Measurements from ENCODE around the gene LAPTM5.
A peak's percentile ranks its signal among the peaks of the same experiment; 100 is the strongest.

LAPTM5 gene

DNA sequence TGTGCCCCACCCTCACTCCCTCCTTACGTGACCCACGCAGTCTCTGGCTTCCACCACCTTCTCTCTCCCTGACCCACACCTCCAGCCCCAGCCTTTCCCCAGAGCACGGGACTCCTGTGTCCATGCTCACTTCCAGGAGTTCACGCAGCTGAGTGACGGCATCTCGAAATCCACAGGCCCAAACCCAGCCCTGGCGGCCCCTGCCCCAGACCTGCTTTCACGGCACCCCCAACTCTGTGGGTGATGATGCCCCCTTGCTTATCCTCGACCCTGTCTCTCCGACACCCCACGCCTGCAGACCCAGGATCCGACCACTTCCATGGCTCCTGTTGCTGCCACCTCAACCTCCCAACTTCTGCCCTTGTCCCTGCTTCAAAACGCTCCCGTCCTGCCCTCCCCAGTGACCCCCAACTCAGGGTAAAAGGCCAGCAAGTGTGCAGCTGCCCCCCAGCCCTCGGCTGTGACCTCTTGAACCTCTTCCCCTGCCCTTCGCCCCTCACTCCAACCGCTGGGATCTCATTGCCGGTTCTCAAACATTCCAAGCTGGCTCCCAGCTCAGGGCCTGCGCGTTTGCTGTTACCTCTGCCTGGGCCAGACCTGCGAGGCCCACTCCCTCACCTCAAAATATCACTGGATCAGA lies 30.4 kb upstream of the LAPTM5 start:
- DNase-seq (ENCODE audit: extremely low read depth in 1 of 2, low read depth in 1 of 2) = no peak

DNA sequence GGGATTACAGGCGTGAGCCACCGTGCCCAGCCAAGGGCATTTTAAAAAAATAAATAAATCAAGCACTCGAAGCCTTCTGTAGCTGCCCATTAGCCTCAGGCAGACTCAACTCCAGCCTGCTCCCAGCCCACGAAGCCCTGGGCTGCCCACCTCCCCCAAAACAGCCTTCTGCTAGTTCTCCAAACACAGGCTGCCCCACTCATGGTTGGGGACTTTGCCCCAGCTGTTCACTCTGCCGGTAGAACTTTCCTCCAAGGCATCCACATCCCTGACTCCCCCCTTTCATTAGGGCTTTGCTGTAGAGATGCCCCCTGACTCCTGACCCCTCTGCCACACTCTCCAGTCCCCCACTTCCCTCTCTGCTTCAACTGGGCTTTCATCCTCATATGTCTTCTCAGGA lies 29.7 kb upstream of the LAPTM5 start:
- no peak for DNase-seq (ENCODE audit: extremely low read depth in 1 of 2, low read depth in 1 of 2)

DNA sequence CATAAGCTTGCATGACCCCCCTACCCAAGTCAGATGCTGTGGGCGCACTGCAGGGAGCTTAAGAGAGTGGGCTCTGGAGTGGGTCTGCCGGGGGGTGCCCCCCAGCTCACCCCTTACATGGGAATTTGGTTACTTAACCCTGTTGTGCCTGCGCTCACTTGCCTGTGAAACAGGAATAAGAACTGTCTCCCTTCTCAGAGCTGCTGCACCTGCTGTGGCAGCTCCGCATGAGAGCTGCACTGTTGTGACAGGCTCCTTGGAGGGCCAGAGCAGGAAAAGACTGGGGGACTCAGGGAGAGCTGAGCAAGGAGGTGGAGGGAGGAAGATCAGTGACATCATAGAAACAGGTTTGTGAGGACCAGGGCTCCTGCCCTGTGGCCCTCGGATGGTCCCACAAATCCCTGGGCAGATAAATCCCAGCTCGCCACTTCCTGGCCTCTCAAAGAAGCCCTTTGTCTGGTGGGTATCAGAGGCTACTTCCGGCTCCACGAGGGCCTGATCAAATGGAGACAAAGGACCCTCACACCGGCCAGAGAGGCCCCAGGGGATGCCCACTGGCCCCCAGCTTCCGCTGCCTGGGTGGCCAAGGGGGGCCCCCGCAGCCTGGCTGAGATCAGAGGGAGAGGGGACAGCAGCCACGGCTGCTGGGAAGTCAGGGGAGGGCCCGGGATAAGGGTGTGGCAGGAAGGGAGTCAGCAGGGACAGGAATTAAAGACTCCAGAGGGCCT lies 28.9 kb upstream of the LAPTM5 start:
- DNase-seq (ENCODE audit: extremely low read depth in 1 of 2, low read depth in 1 of 2) = no peak

DNA sequence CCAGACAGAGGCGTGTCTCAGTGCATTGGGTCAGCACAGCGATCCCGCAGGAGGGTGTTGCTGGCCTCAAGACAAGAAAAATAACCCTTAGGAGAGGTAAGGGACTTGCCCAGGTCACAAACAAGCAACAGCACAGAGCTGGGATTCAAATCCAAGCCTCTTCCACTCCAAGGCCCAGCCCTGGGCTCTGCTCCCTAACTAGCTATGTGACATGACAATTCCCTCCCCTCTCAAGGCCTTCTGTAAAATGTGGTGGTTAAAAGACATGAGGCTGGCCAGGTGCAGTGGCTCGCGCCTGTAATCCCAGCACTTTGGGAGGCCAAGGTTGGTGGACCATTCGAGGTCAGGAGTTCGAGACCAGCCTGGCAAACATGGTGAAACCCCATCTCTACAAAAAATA lies 28.1 kb upstream of the LAPTM5 start:
- DNase-seq (ENCODE audit: extremely low read depth in 1 of 2, low read depth in 1 of 2) = no peak

GRCh38 chr1:30785181-30785580 lies 27.6 kb upstream of the LAPTM5 start:
- no peak for DNase-seq (ENCODE audit: extremely low read depth in 1 of 2, low read depth in 1 of 2)

DNA sequence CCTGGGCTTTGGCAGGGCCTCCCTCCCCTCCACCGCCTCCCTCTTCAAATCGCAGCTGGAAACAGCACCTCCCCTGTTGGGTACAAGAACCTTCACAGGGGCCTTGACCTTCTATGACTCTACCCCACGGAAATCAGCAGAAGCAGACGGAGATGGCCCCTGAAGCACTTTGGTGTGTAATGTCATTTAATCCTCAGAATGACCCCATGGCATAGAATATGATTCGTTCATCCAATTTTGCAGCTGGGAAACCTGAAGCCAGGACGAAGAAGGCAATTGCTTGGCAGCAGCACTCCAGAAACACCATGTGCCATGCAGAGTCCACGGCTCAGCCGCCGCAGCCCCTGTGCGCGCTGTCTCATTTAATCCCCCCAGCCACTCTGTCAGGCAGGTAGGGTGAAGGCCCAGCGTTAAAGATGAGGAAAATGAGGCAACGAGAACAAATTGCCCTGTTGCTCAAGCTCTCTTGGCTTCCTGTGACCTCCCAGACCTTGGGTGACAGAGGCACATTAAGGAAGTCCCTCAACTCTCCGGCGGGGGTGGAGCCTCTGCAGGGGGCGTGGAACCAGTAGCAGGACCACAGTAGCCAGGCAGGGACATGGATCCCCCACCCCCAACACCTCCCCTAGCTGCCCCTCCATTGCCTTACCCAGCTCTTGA lies 25.8 kb upstream of the LAPTM5 start:
- no peak for DNase-seq (ENCODE audit: extremely low read depth in 1 of 2, low read depth in 1 of 2)

DNA sequence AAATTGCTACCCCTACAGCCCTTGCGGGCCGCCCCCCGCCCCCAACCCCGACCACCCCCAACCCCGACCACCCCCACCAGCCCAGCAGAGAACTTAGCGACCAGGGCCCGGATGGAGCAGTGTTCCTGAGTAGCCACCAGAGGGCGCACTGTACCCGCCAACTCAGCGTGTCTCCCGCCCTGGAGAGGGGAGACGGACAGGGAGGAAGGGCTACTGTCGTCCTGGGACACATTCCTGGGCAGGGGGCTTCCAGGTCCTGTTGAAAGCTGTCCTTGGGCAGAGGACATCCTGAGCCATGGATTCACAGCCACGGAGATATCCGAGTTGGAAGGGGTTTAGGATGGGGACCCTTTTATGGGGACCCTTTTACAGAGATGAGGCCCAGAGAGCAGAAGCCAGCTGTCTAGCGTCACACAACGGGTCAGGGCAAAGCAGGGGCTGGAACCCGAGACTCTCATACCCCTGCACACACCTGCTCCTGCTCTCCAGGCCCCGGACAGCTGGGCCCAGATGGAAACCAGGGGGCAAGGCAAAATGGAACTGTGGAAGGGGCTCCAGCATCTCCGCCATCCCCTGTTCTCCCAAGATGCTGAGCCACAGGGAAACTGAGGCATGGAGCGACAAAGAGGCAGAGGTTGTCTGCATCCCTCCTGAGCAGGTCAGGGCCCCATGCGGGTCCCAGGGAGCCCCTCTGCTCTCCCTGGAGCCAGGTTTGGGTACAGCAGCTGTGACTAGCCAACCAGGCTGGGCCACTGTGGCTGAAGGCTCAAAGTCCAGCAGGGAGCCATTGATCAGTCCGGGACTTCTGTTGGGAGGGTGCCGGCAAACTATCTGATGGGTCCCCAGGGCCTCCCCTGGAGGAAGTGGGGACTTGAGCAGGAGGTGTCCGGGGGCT lies 25.0 kb upstream of the LAPTM5 start:
- DNase-seq (ENCODE audit: extremely low read depth in 1 of 2, low read depth in 1 of 2) = peak; percentile 49 to 56

DNA sequence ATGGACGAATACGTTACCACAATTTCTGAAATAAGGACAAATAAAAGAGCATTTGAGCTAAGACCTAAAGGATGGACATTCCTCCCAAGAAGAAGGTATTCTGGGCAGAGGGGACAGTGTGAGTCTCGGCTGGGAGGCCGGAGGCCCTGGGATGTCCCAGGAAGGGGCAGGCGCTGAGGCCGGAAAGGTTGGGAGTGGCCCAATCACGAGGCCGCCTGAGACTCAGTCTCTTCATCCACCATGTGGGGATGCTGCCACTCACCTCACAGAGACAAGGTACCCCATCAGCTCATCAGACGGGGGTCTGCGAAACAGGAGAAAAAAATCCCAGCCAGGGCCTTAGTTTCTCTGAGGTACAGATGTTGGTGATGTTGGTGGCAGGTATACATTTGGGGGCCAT lies 24.3 kb upstream of the LAPTM5 start:
- no peak for DNase-seq (ENCODE audit: extremely low read depth in 1 of 2, low read depth in 1 of 2)

DNA sequence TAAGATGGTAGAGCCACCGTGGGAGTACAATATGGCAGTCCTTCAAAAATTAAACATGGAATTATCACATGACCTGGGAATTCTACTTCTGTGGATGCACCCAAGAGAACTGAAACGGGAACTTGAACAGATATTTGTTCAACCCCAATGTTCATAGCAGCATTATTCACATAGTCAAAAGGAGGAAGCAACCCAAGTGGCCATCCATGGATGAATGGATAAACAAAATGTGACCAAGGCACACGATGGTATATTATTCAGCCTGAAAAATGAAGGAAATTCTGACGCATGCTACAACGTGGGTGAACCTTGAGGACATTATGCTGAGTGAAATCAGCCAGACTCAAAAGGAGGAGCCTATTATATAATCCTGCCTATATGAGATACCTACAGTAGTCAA lies 22.8 kb upstream of the LAPTM5 start:
- no peak for DNase-seq (ENCODE audit: extremely low read depth in 1 of 2, low read depth in 1 of 2)

- peak; percentile 77 for DNase-seq (ENCODE audit: extremely low read depth in 1 of 2, low read depth in 1 of 2)
Measured at GRCh38 chr1:30779294-30780071, 21.9 kb upstream of the LAPTM5 start.

GRCh38 chr1:30778979-30779293 lies 21.4 kb upstream of the LAPTM5 start:
- no peak for DNase-seq (ENCODE audit: extremely low read depth in 1 of 2, low read depth in 1 of 2)

DNA sequence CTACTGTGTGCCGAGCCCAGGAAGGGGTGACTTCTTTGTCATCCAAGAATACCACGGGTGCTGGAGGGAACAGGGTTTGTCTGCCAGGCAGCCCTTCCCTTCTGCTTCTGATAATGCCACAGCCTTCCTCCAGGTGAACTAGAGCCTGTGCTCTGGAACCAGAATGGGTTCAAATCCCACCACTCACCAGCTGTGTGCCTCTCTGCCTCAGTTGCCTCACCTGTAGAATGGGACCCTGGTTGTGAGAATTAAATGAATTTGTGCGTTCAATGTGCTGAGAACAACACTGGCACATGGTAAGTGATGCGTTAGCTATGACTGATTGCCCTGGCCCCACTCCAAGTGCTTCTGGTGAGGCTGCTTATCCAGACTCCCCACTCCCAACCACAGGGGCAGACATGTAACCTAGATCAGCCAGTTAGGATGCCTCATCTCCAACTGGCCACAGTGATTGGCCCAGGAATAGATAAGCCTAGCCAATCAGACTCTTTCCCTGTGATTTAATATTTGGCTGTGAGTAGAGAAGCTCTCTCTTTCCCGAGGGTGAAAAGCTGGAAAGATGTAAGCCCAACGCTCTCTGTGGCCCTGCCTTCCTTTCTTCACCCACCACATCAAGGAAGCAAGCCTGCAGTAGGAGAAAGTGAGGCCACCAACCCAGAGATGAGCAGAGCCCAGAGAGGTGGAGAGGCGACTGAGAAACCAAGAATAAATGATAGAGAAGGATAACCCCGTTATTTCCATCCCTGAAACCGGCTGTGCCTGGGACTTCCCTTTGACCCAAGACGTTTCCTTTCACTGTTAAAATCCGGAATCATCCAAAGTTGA lies 20.8 kb upstream of the LAPTM5 start:
- no peak for DNase-seq (ENCODE audit: extremely low read depth in 1 of 2, low read depth in 1 of 2)

DNA sequence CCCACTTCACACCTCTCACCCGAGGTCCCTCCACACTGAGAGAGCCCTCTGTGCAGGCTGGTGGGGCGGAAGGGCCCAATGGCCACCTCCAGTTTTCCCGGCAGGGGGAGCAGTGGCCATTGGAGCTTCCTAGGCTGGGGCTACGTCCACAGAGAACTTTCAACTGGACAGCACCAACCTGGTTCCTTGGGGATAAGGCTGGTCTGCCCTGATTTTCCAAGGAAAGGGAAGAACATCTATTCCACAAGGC lies 20.3 kb upstream of the LAPTM5 start:
- DNase-seq (ENCODE audit: extremely low read depth in 1 of 2, low read depth in 1 of 2) = no peak

GRCh38 chr1:30777060-30777903 lies 19.7 kb upstream of the LAPTM5 start:
- no peak for DNase-seq (ENCODE audit: extremely low read depth in 1 of 2, low read depth in 1 of 2)

- DNase-seq (ENCODE audit: extremely low read depth in 1 of 2, low read depth in 1 of 2) = no peak
Measured at GRCh38 chr1:30776097-30777059, 18.8 kb upstream of the LAPTM5 start.

- DNase-seq (ENCODE audit: extremely low read depth in 1 of 2, low read depth in 1 of 2) = no peak
Measured at GRCh38 chr1:30775433-30775975, 17.9 kb upstream of the LAPTM5 start.

DNA sequence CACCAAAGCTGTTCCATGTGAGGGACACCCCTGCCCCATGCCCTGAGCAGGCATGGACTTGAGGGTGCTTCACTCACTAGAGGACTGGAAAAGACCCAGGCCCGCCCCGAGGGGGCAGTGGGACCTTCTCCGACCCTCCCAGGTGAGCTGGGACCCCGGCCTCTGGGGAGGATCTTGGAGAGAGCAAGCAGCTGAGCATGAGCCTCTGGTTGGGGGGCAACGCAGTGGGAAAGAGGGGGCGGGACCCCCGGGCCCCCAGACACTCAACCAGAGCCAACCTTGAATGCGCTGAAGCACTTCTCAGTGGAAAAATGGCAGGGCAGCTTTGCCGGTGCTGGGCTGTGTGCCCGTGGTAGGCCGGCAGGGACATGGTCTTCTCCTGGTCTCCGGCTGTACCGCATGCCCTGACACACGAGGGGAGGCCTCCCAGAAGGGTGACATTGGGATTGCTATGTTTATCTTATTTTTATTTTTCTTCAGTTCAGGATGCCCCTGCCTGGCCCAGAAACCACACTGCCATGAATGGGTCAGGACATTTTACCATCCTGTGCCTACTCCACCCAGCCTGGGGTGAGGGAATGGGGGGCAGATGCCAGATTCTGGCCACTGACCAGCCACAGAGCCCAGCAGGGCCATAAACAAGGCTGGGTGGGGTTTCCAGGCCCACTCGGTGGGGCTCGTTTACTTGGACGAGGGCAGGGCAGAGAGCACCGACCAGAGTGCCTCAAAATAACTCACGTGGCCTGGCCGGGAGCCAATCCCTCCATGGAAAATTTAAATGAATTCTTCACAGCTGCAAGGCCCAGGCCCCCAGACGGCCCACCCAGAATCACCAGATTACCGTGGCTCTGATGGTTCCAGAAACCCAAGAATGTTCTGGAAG lies 17.2 kb upstream of the LAPTM5 start:
- DNase-seq (ENCODE audit: extremely low read depth in 1 of 2, low read depth in 1 of 2) = no peak

Data from stimulated activated CD8-positive, alpha-beta memory T cell treated with anti-CD3 and anti-CD28 coated beads, Interleukin-7, amount 100 ng/mL, for 48 hours (primary cell).